Epithelial cell of proximal tubule (primary cell): ENCODE measurements around the gene NUP50. TPM values are rescaled to one million over a fixed set of nuclear protein-coding genes. Genes with fewer than 3 reads are reported as not detected.

ENCODE experiments used
- DNase-seq: peaks from one replicate; pipeline ENCODE4 v3.0.0-alpha.2; 2011; ENCODE audit warnings: low read depth
- H3K4me3 ChIP-seq: 2 replicates; pipeline ENCODE4 v1.5.1; 2011; ENCODE audit warnings: low read depth, mild to moderate bottlenecking, low read length
- total RNA-seq: library from RNA; depleted of rRNA; stranded (reverse); fragments of >200 nt; gene quantifications from 2 replicates; pipeline ENCODE4 v1.2.3, GENCODE V29; 2015
- TF ChIP-seq, protein P1 (sequence below): conservative IDR thresholded peaks from 2 replicates; pipeline ENCODE4 v1.5.1; 2012; ENCODE audit warnings: low read depth, mild to moderate bottlenecking, low read length

The NUP50 gene, protein sequence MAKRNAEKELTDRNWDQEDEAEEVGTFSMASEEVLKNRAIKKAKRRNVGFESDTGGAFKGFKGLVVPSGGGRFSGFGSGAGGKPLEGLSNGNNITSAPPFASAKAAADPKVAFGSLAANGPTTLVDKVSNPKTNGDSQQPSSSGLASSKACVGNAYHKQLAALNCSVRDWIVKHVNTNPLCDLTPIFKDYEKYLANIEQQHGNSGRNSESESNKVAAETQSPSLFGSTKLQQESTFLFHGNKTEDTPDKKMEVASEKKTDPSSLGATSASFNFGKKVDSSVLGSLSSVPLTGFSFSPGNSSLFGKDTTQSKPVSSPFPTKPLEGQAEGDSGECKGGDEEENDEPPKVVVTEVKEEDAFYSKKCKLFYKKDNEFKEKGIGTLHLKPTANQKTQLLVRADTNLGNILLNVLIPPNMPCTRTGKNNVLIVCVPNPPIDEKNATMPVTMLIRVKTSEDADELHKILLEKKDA
- 60.8 and 78.2 TPM in 2 replicates for total RNA-seq

GRCh38 chr22:45163451-45164269 is at the start of gene NUP50:
NUP50 (plus strand) TSS chr22:45163925; CDS start chr22:45168178, 4,253 bp downstream.
- TF ChIP-seq, protein P1, sequence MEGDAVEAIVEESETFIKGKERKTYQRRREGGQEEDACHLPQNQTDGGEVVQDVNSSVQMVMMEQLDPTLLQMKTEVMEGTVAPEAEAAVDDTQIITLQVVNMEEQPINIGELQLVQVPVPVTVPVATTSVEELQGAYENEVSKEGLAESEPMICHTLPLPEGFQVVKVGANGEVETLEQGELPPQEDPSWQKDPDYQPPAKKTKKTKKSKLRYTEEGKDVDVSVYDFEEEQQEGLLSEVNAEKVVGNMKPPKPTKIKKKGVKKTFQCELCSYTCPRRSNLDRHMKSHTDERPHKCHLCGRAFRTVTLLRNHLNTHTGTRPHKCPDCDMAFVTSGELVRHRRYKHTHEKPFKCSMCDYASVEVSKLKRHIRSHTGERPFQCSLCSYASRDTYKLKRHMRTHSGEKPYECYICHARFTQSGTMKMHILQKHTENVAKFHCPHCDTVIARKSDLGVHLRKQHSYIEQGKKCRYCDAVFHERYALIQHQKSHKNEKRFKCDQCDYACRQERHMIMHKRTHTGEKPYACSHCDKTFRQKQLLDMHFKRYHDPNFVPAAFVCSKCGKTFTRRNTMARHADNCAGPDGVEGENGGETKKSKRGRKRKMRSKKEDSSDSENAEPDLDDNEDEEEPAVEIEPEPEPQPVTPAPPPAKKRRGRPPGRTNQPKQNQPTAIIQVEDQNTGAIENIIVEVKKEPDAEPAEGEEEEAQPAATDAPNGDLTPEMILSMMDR: no peak
- DNase-seq: no peak
- peak within 1 kb of the TSS; percentile 92 for H3K4me3 ChIP-seq

GRCh38 chr22:45120440-45120839 is 43.3 kb upstream of the NUP50 start:
- no peak for DNase-seq
- TF ChIP-seq, protein P1: no peak
- no peak overlapping the region for H3K4me3 ChIP-seq

DNA sequence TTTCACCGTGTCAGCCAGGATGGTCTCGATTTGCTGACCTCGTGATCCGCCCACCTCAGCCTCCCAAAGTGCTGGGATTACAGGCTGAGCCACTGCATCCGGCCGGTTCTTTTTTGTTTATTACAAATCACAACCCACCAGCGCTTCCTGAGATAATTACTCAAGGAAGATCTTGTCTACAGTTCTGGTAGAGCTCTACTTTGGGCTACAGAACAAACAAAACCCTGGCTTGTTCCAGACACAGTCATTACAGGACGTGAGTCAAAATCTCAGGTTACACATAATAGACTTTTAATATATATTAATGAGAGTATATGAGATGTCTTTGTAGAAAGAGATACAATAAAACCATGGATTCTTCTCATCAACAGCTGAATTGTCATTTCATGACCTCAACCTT is 42.8 kb upstream of the NUP50 start:
- TF ChIP-seq, protein P1: no peak
- DNase-seq: no peak
- H3K4me3 ChIP-seq: no peak overlapping the region

DNA sequence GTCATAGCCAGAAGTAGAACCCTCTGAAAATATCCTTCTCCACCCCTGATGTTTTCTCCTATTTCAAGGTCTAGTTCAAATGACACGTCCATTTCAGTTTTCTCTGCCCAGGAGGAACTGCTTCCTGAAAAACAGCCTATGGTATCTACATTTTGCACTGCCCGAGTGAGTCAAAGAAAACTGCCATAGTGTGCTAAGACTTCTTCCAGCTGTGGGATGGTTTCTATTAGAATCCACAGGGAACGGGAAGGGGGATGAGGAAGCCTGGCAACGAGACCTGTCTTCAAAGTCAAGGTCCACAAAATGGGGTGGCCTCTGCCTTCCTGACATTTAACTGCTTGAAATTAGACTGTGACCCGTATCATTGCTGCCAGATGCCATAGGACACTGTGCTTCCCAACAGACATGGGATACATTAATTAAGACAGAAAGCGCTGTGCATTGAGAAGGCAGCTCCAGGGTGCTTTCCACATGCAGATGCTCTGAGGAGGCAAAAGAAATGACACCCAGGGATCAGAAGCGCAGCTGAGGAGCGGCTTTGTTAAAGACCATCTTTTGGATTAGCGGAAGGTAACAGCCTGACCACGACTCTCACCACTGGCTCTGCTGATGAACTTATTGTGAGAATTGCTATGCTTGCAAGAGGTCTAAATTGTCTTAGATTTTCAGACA is 39.4 kb upstream of the NUP50 start:
- DNase-seq: no peak
- no peak overlapping the region for H3K4me3 ChIP-seq
- TF ChIP-seq, protein P1: no peak

DNA sequence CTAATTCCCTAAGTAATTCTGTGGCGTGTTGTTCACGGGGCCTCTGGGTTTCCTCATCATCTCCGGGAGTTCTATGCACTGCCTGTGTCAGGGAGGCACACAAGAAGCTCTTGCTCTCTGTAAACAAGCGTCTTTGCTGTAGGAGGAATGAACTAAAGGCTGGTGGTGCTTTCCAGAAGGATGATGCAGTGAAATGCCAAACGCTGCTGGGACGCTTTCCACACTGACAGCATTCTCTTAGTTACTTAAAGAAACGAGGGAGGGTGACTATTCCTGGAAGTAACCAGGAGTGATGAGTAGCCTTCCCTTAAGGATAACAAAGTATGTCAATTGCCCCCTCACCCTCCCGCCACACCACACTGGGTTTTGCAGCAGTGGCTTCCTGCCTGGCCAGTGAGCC is 38.5 kb upstream of the NUP50 start:
- TF ChIP-seq, protein P1: no peak
- H3K4me3 ChIP-seq: no peak overlapping the region
- no peak for DNase-seq

DNA sequence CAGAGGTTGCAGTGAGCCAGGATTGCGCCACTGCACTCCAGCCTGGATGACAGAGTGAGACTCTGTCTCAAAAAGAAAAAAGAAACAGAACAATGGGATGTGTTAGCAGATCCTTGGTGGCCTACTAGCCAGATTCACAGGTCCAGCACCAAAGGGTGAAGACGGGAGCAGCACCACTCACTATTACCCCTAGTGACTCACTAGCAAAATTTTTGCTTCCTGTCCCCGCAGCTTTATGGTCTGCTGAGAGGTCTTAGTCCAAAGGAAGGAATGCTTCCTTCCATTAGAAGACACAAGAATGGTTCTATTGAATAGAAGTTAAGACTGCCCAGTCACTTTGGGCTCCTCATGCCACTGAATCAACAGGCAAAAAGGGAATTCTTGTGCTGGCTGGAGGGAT is 35.9 kb upstream of the NUP50 start:
- H3K4me3 ChIP-seq: no peak overlapping the region
- DNase-seq: no peak
- TF ChIP-seq, protein P1: no peak
